PC-3 (cell line): ENCODE results near the gene SFMBT2.

Experiments
- CTCF ChIP-seq: fragments of 300-600 bp; sonication (generic); conservative IDR thresholded peaks from 2 replicates; pipeline ENCODE4 v1.5.1; 2017; ENCODE audit warnings: antibody characterized with exemption, low read depth, mild to moderate bottlenecking, low read length
- EZH2 ChIP-seq: fragments of 300-600 bp; sonication (generic); IDR thresholded peaks from one replicate; pipeline ENCODE4 v1.6.1; 2017; ENCODE audit warnings: antibody characterized with exemption, mild to moderate bottlenecking, low read length; ENCODE audit not compliant: unreplicated experiment

GRCh38 chr10:7399533-7399932, 11.3 kb downstream of the SFMBT2 start:
- TF ChIP-seq CTCF (no peak), EZH2 (no peak)
